Neutrophil (primary cell): ENCODE data around the gene TMEM182.

Source experiments
- H3K27ac ChIP-seq: fragments of 200-600 bp; sonication (generic); 2 replicates; pipeline ENCODE4 v1.5.1; 2016; ENCODE audit warnings: mild to moderate bottlenecking, moderate library complexity
- H3K27me3 ChIP-seq: fragments of 200-600 bp; sonication (generic); 2 replicates; pipeline ENCODE4 v1.6.0; 2016; ENCODE audit warnings: mild to moderate bottlenecking
- H3K36me3 ChIP-seq: fragments of 200-600 bp; sonication (generic); 2 replicates; pipeline ENCODE4 v1.5.1; 2017
- H3K4me1 ChIP-seq, 2 experiments: fragments of 200-600 bp in 1 of 2; sonication (generic) in 1 of 2; 1 replicate in 1 of 2; 2 replicates in 1 of 2; pipeline versions ENCODE4 v1.5.1 to v1.6.1; 2013 to 2016; ENCODE audit warnings: low read depth in 1 of 2, low read length in 1 of 2, mild to moderate bottlenecking in 1 of 2, moderate library complexity in 1 of 2; ENCODE audit not compliant: control insufficient read depth in 1 of 2, insufficient read depth in 1 of 2
- H3K4me3 ChIP-seq, 2 experiments: fragments of 200-600 bp in 1 of 2; sonication (generic) in 1 of 2; 1 replicate in 1 of 2; 2 replicates in 1 of 2; pipeline ENCODE4 v1.5.1; 2013 to 2016; ENCODE audit warnings: low read depth in 1 of 2, low read length in 1 of 2, mild to moderate bottlenecking in 1 of 2, moderate library complexity in 1 of 2
- H3K9me3 ChIP-seq: fragments of 200-600 bp; sonication (generic); 2 replicates; pipeline ENCODE4 v1.5.1; 2016
- TF ChIP-seq, protein P1 (sequence below): fragments of 200-600 bp; sonication (generic); IDR thresholded peaks from 2 replicates; pipeline ENCODE4 v1.5.1; 2016; ENCODE audit warnings: antibody characterized with exemption

TMEM182 gene

DNA sequence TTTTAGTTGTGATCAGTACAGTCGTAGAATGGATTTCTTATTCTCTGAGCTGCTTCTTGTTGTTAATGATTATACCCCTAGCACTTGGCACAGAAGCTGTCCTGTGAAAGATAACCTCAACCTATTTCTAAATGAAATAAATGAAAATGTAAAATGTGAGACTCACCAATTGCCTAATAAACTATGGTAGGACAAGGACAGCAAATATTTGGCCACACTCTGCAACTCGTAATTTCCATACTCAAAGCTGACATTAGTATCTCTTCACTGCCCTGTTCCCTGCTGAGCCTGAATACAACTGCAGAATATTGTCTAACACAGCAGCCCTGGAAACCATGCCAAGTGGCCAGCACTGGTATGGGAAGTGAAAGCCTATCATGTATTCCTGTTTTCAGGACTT lies 34.5 kb downstream of the TMEM182 start:
- TF ChIP-seq, protein P1, sequence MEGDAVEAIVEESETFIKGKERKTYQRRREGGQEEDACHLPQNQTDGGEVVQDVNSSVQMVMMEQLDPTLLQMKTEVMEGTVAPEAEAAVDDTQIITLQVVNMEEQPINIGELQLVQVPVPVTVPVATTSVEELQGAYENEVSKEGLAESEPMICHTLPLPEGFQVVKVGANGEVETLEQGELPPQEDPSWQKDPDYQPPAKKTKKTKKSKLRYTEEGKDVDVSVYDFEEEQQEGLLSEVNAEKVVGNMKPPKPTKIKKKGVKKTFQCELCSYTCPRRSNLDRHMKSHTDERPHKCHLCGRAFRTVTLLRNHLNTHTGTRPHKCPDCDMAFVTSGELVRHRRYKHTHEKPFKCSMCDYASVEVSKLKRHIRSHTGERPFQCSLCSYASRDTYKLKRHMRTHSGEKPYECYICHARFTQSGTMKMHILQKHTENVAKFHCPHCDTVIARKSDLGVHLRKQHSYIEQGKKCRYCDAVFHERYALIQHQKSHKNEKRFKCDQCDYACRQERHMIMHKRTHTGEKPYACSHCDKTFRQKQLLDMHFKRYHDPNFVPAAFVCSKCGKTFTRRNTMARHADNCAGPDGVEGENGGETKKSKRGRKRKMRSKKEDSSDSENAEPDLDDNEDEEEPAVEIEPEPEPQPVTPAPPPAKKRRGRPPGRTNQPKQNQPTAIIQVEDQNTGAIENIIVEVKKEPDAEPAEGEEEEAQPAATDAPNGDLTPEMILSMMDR, result no peak
- H3K4me3 ChIP-seq, result no peak overlapping the region
- peaks cover 4% of the 10 kb centered on the region for H3K9me3 ChIP-seq
- H3K4me1 ChIP-seq, result peaks cover 9 to 24% of the 10 kb centered on the region in 2 experiments
- no peaks in the 10 kb centered on the region for H3K36me3 ChIP-seq
- no peak overlapping the region for H3K27ac ChIP-seq
- no peaks in the 10 kb centered on the region for H3K27me3 ChIP-seq

- no peak overlapping the region for H3K27ac ChIP-seq
- H3K9me3 ChIP-seq, result peaks cover 12% of the 10 kb centered on the region
- H3K4me3 ChIP-seq, result no peak overlapping the region
- H3K4me1 ChIP-seq, result peaks cover 6 to 19% of the 10 kb centered on the region in 2 experiments
- H3K36me3 ChIP-seq, result no peaks in the 10 kb centered on the region
- H3K27me3 ChIP-seq, result no peaks in the 10 kb centered on the region
- TF ChIP-seq, protein P1, result no peak
These were observed 35.7 kb downstream of the TMEM182 start for GRCh38 chr2:102797486-102797885.

GRCh38 chr2:102798181-102798580 lies 36.4 kb downstream of the TMEM182 start:
- TF ChIP-seq, protein P1, result no peak
- H3K27me3 ChIP-seq, result no peaks in the 10 kb centered on the region
- no peaks in the 10 kb centered on the region for H3K36me3 ChIP-seq
- peaks cover 12% of the 10 kb centered on the region for H3K9me3 ChIP-seq
- no peak overlapping the region for H3K4me3 ChIP-seq
- peaks cover 7 to 18% of the 10 kb centered on the region in 2 experiments for H3K4me1 ChIP-seq
- no peak overlapping the region for H3K27ac ChIP-seq

DNA sequence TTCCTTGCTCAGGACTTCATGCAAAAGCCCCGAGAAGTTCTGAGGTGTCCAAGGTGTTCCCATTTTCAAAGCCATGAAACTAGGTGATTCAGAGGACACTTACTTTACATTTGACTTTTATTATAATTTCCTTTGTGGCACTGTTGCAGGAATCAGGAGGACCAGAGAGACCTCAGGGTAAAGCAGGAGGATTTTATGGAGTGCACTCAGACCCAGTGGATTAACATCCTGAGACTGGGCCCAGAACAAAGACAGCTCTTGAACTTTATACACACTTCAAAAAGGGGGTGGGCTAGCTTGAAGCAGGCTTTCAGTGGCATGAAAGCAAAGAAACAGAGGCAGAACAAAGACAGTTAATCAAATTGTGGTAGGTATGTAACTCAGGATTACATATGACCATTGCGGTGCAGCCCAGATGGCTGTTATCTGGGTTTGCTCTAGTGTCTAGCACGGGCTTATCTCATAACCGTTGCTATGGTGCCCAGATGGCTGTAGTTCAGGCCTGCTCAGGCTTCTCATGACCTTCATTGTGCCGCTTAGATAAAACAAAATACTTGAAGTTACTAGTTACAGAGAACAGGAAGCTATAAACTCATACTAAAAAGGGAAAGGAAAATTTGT lies 39.4 kb downstream of the TMEM182 start:
- no peaks in the 10 kb centered on the region for H3K27me3 ChIP-seq
- H3K4me3 ChIP-seq, result no peak overlapping the region
- TF ChIP-seq, protein P1, result no peak
- no peak overlapping the region for H3K27ac ChIP-seq
- peaks cover 12% of the 10 kb centered on the region for H3K9me3 ChIP-seq
- H3K36me3 ChIP-seq, result no peaks in the 10 kb centered on the region
- peaks cover 20 to 26% of the 10 kb centered on the region in 2 experiments for H3K4me1 ChIP-seq

DNA sequence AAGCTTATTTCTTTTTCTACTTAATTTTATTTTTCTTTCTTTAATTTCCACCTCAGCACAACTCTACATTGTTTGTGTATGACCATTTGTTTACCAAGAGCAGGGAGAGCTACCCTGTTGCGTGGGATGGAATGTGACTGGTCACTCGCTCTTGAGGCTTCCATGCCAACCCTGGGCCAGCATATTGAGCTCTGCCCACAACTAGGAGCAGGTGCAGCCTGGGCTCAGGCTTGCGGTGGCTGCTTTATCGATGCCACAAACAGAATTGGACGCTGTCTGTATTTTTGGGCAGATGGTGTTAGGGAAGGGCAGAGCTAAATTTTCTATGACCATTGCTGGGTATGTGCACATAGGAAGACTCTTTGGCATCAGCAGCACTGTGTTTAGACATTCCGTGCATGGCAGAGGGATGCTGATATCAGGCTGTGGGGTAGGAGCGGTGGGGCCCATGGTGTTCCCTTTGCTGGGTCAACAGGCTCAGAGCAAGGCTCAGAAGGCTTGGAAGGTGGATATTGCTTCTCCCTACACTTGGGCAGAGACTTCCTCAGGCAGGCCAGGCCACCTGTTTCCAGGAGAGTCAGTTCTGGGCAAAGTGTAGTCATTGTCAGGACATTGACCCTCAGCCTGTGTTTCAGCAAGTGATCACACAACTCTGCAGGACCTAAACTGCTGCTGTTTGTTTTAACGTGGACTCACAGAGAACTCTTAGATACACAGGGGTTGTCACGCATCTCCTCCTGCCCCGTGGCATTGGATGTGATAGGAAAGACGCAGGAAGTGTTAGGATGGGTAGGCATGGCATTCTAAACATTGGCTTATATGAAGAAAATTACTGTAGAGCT lies 40.2 kb downstream of the TMEM182 start:
- Histone ChIP-seq H3K4me1 (peaks cover 29 to 35% of the 10 kb centered on the region in 2 experiments), H3K4me3 (no peak overlapping the region), H3K27me3 (no peaks in the 10 kb centered on the region), H3K9me3 (peaks cover 12% of the 10 kb centered on the region), H3K36me3 (no peaks in the 10 kb centered on the region), H3K27ac (no peak overlapping the region)
- TF ChIP-seq, protein P1, result no peak
